HL-60 (cell line): ENCODE data around the gene SRRM5.

Experiments used
- DNase-seq, 2 experiments: peaks; one replicate each; pipeline ENCODE4 v3.0.0-alpha.2; 2010 to 2020; ENCODE audit warnings: low read depth in 1 of 2, low spot score in 1 of 2
- H3K27ac ChIP-seq: fragments of 250-450 bp; sonication (Bioruptor Pico); replicated peaks from 2 replicates; pipeline ENCODE4 v1.5.1; 2020; ENCODE audit warnings: mild to moderate bottlenecking, moderate library complexity
- H3K27me3 ChIP-seq: fragments of 250-450 bp; sonication (Bioruptor Pico); 2 replicates; pipeline ENCODE4 v1.5.1; 2021; ENCODE audit warnings: mild to moderate bottlenecking, moderate library complexity; ENCODE audit not compliant: insufficient read depth, poor library complexity, severe bottlenecking
- H3K4me3 ChIP-seq: replicated peaks from 2 replicates; pipeline ENCODE4 v1.5.1; 2011; ENCODE audit warnings: mild to moderate bottlenecking, control low read depth, low read length; ENCODE audit not compliant: insufficient read depth
- CTCF ChIP-seq: IDR thresholded peaks from one replicate; pipeline ENCODE4 v1.5.1; 2011; ENCODE audit warnings: low read length, control low read depth, inconsistent platforms; ENCODE audit not compliant: insufficient read depth
- GABPA ChIP-seq: IDR thresholded peaks from 2 replicates; pipeline ENCODE4 v1.6.1; 2012; ENCODE audit warnings: low read depth
- POLR2AphosphoS5 ChIP-seq: IDR thresholded peaks from 2 replicates; pipeline ENCODE4 v1.6.1; 2012; ENCODE audit warnings: low read depth
- REST ChIP-seq: IDR thresholded peaks from 2 replicates; pipeline ENCODE4 v1.6.1; 2012; ENCODE audit warnings: low read depth; ENCODE audit not compliant: insufficient replicate concordance
- SPI1 ChIP-seq: IDR thresholded peaks from 2 replicates; pipeline ENCODE4 v1.6.1; 2012; ENCODE audit warnings: low read depth, mild to moderate bottlenecking, borderline replicate concordance

SRRM5 gene

GRCh38 chr19:43619262-43620060 lies 7.6 kb downstream of the SRRM5 start, which contains the start of gene ZNF428:
Gene ZNF428, minus strand, starts transcription at chr19:43619629. Its CDS starts 5,325 bp downstream, at chr19:43614304.
- DNase-seq, result peak; percentile 83 to 90
- peak within 1 kb of the TSS; percentile 89 for H3K27ac ChIP-seq
- H3K27me3 ChIP-seq, result no peaks in the 10 kb centered on the region
- peak within 1 kb of the TSS; percentile 72 for H3K4me3 ChIP-seq
- TF ChIP-seq GABPA (no peak), SPI1 (no peak), REST (peak; percentile 30), CTCF (no peak), POLR2AphosphoS5 (0 out of 2 replicates have a peak, but pooled peaks have one; percentile 45)

GRCh38 chr19:43620061-43621001 lies 8.4 kb downstream of the SRRM5 start:
- no peak for DNase-seq
- TF ChIP-seq REST, result no peak
- no peak for TF ChIP-seq CTCF
- no peak for TF ChIP-seq GABPA
- TF ChIP-seq SPI1, result no peak
- TF ChIP-seq POLR2AphosphoS5, result no peak; the same call in 1 of the 2 replicates
- peaks cover 1% of the 10 kb centered on the region for H3K27me3 ChIP-seq
- peak overlapping the region; percentile 72 for H3K4me3 ChIP-seq
- peak overlapping the region; percentile 89 for H3K27ac ChIP-seq

GRCh38 chr19:43622070-43622469 lies 10.2 kb downstream of the SRRM5 start:
- TF ChIP-seq POLR2AphosphoS5 (no peak), CTCF (no peak), SPI1 (no peak), REST (no peak), GABPA (no peak)
- Histone ChIP-seq H3K27me3 (peaks cover 2% of the 10 kb centered on the region), H3K27ac (no peak overlapping the region), H3K4me3 (no peak overlapping the region)
- DNase-seq, result no peak
